Kidney (tissue), 14 donors: ENCODE data around the gene SCAPER. TPM values are rescaled to one million over a fixed set of nuclear protein-coding genes. Genes with fewer than 3 reads are reported as not detected.

Experiments used
- DNase-seq, 5 donors: peaks; one replicate each; pipeline ENCODE4 v3.0.0-alpha.2; 2013 to 2020
- FAIRE-seq: peaks from 2 replicates; lab custom pipeline; 2012; peaks lifted over from hg19 to GRCh38; lab: Jason Lieb, UNC
- H3K27ac ChIP-seq, 2 donors: one replicate each; pipeline ENCODE4 v1.7.0; 2013; ENCODE audit warnings: low read depth in 2 of 2, low read length in 2 of 2, inconsistent platforms in 1 of 2
- H3K27me3 ChIP-seq: one replicate; pipeline ENCODE4 v1.7.1; 2013; ENCODE audit warnings: low read length, inconsistent platforms; ENCODE audit not compliant: control insufficient read depth, insufficient read depth
- H3K36me3 ChIP-seq, 3 donors: one replicate each; pipeline versions ENCODE4 v1.7.0 to v1.7.1; 2013; ENCODE audit warnings: low read length in 3 of 3, control low read depth in 1 of 3, inconsistent platforms in 1 of 3; ENCODE audit not compliant: insufficient read depth in 3 of 3, control insufficient read depth in 2 of 3
- H3K4me1 ChIP-seq, 3 donors: one replicate each; pipeline versions ENCODE4 v1.7.0 to v1.7.1; 2013; ENCODE audit warnings: low read length in 3 of 3, inconsistent platforms in 1 of 3, low read depth in 1 of 3; ENCODE audit not compliant: control insufficient read depth in 2 of 3, insufficient read depth in 2 of 3
- H3K4me3 ChIP-seq, 3 donors: one replicate each; pipeline versions ENCODE4 v1.7.0 to v1.8.1; 2013; ENCODE audit warnings: low read length in 3 of 3, control low read depth in 1 of 3, inconsistent platforms in 1 of 3
- H3K9ac ChIP-seq, 3 donors: one replicate each; pipeline versions ENCODE4 v1.7.0 to v1.7.1; 2013; ENCODE audit warnings: low read length in 3 of 3, control low read depth in 1 of 3, inconsistent platforms in 1 of 3
- H3K9me3 ChIP-seq, 3 donors: one replicate each; pipeline versions ENCODE4 v1.7.0 to v1.7.1; 2013; ENCODE audit warnings: low read length in 3 of 3, control low read depth in 1 of 3, inconsistent platforms in 1 of 3; ENCODE audit not compliant: control insufficient read depth in 2 of 3, insufficient read depth in 1 of 3
- CTCF ChIP-seq: IDR thresholded peaks from 3 replicates; pipeline ENCODE4 v1.5.1; 2012; ENCODE audit warnings: mild to moderate bottlenecking, moderate library complexity, borderline replicate concordance; ENCODE audit not compliant: insufficient read depth; ENCODE audit errors: extremely low read depth
- intact Hi-C: fragments of 100-400 bp; cut with DNase I; formaldehyde crosslinking; loops from one replicate; pipeline ENCODE4 v1.11.1; 2022
- polyA plus RNA-seq: library from polyadenylated mRNA; stranded (reverse); fragments of 350-450 nt; fragmentation: Illumina TruSeq; extraction: RNeasy Lipid Tissue Mini Kit (QIAGEN cat#74804); gene quantifications from one replicate; pipeline ENCODE4 v1.2.3, GENCODE V29; 2014; ENCODE audit warnings: low read depth, low replicate concordance; ENCODE audit not compliant: insufficient read depth
- total RNA-seq: library from RNA; stranded (reverse); fragmentation: NEBNext Ultra II Directional; extraction: Animal tissue kit (Norgen Biotek cat#: 25700); gene quantifications from one replicate; pipeline ENCODE4 v1.2.1, GENCODE V29; 2021
- donor health status: control.
- donor health status: control.
- donor health status: control.
- donor health status: control.
- donor health status: control.
- donor health status: DM: yes; HTN: yes; CAD: no.
- donor health status: Normal renal cell carcinoma (clear cell type).

The SCAPER gene
- total and polyA plus RNA-seq, 2 donors from 2014 or later, result 11.6 to 39.4 TPM

DNA sequence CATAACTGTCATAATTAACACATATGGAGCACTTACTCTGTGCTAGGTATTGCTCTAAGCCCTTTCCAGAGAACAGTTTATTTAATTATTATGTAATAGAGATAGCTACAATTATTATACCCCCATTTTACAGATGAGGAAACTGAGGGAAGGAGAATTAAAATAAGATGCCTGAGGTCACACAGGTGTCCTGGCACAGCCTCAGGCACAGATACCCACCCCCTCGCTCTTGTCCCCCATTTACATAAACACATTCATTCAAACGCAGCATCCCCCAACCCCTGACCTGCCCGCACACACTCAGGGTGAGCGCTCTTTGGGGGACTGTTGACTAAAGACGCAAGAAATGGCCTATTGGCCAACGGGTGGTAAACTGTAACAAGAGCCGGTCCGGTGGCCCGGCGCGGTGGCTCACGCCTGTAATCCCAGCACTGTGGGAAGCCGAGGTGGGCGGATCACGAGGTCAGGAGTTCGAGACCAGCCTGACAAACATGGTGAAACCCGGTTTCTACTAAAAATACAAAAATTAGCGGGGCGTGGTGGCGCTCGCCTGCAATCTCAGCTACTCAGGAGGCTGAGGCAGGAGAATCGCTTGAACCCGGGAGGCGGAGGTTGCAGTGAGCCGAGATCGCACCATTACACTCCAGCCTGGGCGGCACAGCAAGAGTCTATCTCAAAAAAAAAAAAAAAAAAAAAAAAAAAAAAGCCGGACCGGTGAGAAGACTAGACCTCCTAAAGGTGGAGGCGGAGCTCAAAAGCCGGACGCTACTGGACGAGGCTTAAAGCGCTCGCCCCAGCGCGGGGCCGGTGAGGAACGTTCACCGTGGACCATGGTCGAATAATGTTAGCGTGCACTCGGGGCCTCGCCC, 570.5 kb downstream of the SCAPER start:
- Histone ChIP-seq H3K36me3 (no peaks in the 10 kb centered on the region), H3K9me3 (no peaks in the 10 kb centered on the region), H3K4me3 (no peak overlapping the region), H3K9ac (no peak overlapping the region), H3K27ac (no peak overlapping the region), H3K27me3 (peaks cover 47% of the 10 kb centered on the region), H3K4me1 (peaks cover 0 to 12% (median 0%) of the 10 kb centered on the region in 3 donors)
- FAIRE-seq (no peak), DNase-seq (no peak)
- intact Hi-C loops, result loop anchor here (10.0 kb wide), 1 partner anchor 140 kb away; no protein-coding TSS in a partner anchor
- no peak for TF ChIP-seq CTCF

DNA sequence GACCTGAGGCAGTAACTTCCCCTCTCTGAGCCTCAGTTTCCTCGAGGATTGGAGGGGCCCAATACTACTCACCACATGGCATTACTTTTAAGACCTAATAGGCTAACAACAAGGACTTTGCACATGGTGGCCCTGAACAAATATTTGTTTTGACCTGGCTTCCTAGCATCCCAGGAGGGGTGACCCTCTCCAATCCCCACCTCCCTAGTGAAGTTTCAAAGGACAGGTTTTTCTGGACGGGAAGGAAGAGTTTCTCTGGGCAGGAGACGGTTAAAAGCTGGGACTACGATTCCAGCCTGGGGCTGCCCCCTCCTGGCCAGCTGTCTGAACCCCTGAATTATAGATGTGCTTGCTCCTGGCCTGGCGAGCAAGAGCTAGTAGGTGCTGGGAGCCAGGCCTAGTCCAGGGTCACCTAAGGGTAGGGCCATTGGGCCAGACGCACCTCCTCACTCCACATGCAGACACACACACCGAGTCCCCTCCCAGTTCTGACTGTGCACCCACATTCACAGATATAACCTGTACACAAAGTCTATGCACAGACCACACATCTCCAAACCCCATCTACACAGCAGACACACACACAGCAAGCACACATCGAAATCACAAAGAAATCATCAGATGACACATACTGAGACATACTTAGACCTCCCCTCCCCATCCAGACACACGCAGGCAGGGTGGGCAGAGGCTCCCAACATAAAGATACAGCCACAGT, 571.3 kb downstream of the SCAPER start:
- no peaks in the 10 kb centered on the region for H3K36me3 ChIP-seq
- no peak for FAIRE-seq
- peak in 1 of 5 donors; percentile 48 for DNase-seq
- no peak for TF ChIP-seq CTCF
- no peaks in the 10 kb centered on the region for H3K9me3 ChIP-seq
- H3K27me3 ChIP-seq, result peaks cover 39% of the 10 kb centered on the region
- no peak overlapping the region for H3K9ac ChIP-seq
- intact Hi-C loops, result loop anchor here (10.0 kb wide), 1 partner anchor 139 kb away; no protein-coding TSS in a partner anchor
- H3K4me1 ChIP-seq, result peaks cover 0 to 12% (median 0%) of the 10 kb centered on the region in 3 donors
- no peak overlapping the region for H3K4me3 ChIP-seq
- no peak overlapping the region for H3K27ac ChIP-seq

DNA sequence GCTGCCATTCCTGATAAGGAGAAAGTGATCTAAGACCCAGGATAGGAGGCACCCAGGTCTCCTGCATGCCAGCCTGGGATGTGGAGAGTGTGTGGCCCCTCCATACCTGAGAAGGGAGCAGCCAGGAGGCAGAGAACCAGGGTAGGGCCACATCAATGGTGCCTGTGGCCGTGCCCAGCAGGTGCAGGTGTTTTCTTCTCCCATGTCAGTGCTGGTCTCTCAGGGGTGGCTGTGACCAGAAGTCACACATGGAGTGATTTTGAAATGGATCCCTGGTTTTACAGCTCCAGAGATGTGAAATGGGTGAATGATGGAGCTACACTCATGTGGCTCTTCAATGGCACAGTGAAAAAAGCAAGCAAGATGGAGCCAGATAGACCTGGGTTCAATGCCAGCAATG, 571.8 kb downstream of the SCAPER start:
- H3K4me1 ChIP-seq, result peaks cover 0 to 10% (median 0%) of the 10 kb centered on the region in 3 donors
- H3K9ac ChIP-seq, result no peak overlapping the region
- DNase-seq, result no peak
- no peak for FAIRE-seq
- no peaks in the 10 kb centered on the region for H3K9me3 ChIP-seq
- H3K27ac ChIP-seq, result no peak overlapping the region
- H3K4me3 ChIP-seq, result no peak overlapping the region
- no peaks in the 10 kb centered on the region for H3K36me3 ChIP-seq
- TF ChIP-seq CTCF, result no peak
- intact Hi-C loops, result loop anchor here (10.0 kb wide), 1 partner anchor 139 kb away; no protein-coding TSS in a partner anchor
- H3K27me3 ChIP-seq, result peaks cover 33% of the 10 kb centered on the region
